NCI-H1694 treated with DMSO at 0.1 percent for 48 hours (cell line): ENCODE measurements around the gene TPD52L2.

Experiments used
- DNase-seq: peaks from one replicate; lab custom pipeline; 2025; lab: John Stamatoyannopoulos, UW

The TPD52L2 gene

GRCh38 chr20:63864978-63865640 lies at the start of gene TPD52L2:
Gene TPD52L2, plus strand, starts transcription at chr20:63865270. Its CDS starts 96 bp downstream, at chr20:63865366.
- peak; percentile 96 for DNase-seq

DNA sequence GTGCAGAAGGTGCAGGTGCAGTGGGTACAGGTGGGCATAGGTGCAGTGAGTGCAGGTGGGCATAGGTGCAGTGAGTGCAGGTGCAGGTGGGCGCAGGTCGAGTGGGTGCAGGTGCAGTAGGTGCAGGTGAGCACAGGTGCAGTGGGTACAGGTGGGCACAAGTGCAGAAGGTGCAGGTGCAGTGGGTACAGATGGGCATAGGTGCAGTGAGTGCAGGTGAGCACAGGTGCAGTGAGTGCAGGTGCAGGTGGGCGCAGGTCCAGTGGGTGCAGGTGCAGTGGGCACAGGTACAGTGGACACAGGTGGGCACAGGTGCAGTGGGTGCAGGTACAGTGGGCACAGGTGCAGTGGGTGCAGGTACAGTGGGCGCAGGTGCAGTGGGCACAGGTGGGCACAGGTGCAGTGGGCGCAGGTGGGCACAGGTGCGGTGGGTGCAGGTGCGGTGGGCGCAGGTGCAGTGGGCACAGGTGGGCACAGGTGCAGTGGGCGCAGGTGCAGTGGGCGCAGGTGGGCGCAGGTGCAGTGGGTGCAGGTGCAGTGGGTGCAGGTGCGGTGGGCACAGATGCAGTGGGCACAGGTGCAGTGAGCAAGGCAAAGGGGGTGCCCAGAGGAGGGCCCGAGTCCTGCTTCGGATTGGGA lies 49.3 kb upstream of the TPD52L2 start:
- DNase-seq: no peak

DNA sequence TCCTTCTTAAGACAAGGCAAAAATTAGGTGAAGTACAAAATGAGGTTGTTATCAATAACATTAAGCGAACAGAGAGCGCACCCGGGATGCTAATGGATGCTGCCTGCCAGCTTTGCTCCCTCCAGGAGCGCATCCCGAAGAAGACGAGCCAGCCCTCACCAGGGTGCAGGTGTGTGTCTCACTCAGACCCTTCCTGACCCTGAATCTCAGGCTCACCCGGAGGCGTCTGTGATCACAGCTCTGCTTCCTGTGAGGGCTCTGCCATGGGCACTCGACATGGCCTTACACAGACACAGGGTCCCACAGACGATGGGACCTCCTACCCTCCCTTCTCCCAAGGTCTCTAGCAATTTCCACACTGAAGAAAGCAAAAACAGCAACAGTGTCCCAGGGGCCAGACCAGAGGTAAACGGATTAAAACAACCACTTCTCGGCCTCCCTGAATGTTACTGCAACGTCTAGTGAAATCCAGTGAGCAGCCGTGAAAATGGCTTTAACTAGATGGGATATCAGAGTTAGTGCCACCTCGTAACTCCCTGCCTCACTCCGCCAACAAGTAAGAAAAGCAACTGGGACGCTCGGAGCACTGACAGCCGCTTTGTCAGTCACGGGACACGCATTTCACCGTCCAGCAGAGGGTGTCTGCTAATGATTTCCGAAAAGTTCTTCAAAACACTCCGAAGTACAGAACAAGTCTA lies 45.7 kb upstream of the TPD52L2 start:
- DNase-seq: no peak

GRCh38 chr20:63821811-63822210 lies 43.3 kb upstream of the TPD52L2 start:
- DNase-seq: no peak

GRCh38 chr20:63822276-63822696 lies 42.8 kb upstream of the TPD52L2 start:
- DNase-seq: no peak

DNA sequence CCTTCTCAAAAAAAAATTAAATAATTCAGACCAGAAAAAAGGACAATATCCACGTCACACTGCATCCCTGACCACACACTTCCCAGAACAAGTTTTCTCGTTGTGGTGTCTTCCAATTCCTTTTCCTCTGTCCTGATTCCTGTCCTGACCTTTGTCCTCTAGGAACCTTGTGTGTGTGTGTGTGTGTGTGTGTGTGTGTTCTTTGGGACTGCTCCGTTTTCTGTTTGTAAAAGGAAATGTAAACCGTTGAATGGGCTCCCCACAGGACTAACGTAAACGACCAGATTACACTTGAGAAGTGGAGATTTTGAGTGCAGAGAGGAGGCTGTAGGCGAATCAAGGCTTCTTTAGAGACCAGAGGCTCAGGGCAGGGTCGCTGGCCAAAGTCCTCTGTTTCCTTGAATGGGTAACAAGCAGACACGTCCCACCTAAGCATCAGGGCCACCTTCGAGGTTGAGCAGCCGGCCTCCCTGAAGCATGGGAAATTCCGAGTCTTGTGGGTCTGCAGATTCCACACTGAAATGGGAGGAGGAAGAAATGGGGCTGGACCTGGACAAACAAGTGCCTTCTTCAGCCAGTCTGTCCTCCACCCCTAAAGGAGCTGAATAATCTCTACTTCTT lies 41.3 kb upstream of the TPD52L2 start:
- no peak for DNase-seq

DNA sequence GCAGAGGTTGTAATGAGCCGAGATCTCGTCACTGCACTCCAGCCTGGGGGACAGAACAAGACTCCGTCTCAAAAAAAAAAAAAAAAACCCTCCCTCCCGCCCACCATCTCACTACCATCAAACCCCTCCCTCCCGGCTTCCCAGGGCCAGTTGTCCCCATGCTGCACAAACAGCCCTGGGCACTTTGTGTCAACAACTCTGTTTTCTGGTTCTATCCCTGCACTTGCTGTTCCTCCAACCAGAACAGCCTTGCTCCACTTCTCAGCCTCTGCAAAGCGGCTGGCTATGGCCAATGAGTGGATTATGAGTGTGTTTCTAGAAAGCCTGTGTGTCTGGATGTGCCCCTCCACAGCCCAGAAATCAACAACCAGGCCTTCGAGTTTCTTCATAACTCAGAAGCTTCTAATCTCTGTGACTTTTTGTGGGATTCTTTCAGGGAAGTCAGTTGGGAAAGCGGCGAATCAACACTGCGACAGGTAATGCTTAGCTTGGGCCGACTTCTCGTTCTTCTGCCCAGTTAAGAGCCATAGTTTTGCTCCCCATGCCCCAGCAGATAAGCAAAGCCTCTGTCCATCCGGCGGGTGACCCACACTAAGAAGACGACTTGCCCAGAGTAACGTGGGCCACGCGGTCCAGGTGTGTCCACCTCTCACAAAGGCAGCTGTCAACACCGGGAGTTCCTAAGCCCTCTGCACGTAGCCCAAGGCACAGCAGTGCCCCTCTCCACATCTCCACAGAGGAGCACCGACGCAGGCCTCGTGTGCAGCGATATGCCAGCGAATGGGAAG lies 39.5 kb upstream of the TPD52L2 start:
- no peak for DNase-seq

GRCh38 chr20:63826753-63827152 lies 38.3 kb upstream of the TPD52L2 start:
- DNase-seq: no peak

DNA sequence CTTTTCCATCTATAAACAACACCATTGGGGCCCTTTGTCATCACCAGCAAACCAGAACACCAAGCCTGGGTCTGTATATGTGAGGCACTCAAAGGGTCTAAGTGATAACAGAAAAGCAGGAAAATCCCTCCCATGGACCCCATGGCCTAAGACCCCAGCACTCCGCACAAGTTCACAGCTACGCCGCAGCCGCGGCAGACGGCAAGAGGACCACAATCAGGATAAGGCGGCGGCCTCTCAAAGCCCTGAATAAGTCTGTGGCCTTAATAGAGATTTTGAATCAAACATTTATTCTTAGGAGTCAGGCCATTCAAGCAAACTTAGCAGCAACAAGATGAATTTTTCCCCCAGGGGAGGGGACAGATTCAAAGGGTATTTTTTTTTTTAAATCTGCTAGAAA lies 36.9 kb upstream of the TPD52L2 start:
- DNase-seq: no peak

GRCh38 chr20:63828545-63828944 lies 36.5 kb upstream of the TPD52L2 start:
- no peak for DNase-seq

GRCh38 chr20:63828951-63829350 lies 36.1 kb upstream of the TPD52L2 start:
- no peak for DNase-seq

DNA sequence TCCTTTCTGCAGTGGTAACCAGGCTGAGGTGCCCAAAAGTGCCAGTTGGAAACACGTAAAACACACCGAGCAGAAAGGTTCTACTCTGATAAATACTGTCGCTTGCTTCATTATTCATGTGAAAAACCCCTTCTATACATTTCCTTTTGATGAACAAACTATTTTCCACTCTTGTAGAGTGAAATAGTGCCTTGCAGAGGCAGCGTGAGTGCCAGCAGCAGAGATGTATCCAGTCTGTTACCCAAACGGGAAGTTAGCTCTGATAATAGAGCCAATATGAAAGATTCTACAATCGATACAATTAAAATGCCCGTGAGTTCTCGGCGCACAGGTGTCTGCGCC lies 35.5 kb upstream of the TPD52L2 start:
- DNase-seq: no peak

DNA sequence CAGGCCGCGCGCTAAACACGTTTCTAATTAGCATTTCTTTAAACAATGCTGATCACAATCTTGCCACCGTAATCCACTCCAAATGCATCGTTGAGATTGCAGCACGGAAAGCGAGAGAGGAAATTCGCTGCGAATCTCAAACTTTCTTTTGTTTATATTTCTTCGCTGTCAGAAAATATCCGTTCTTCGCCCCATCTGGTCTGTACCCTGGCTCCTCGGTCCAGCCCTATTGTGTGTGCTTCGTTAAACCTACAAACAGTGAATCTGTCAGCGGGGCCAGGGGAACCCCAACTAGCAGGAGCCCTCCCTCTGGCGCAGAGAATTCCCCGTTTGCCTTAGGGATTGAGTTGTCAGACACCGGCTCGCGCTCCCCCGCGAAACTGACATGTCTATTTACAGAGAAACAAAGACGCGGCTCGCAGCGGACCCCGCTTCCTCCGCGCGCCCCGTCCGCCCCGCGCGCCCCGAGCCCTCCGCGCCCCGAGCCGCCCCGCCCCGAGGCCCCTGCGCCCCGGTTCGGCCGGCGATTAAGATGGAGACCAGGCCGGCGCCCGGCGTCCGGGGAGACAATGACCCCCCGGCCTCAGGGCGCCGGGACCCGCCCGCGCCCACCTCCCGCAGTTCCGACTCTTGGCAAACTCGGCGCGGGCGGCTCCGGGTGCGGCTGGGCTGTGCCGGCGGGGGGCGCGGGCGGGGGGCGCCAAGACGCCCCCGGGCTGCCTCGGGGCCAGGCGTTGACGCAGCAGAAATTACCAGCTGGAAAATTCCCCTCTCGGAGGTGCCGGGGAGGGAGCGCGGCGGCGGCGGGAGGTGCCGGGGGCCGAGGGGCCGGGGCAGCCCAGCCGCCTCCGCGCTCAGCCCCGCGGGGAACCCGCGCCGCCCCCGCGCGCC lies 34.9 kb upstream of the TPD52L2 start:
- no peak for DNase-seq

DNA sequence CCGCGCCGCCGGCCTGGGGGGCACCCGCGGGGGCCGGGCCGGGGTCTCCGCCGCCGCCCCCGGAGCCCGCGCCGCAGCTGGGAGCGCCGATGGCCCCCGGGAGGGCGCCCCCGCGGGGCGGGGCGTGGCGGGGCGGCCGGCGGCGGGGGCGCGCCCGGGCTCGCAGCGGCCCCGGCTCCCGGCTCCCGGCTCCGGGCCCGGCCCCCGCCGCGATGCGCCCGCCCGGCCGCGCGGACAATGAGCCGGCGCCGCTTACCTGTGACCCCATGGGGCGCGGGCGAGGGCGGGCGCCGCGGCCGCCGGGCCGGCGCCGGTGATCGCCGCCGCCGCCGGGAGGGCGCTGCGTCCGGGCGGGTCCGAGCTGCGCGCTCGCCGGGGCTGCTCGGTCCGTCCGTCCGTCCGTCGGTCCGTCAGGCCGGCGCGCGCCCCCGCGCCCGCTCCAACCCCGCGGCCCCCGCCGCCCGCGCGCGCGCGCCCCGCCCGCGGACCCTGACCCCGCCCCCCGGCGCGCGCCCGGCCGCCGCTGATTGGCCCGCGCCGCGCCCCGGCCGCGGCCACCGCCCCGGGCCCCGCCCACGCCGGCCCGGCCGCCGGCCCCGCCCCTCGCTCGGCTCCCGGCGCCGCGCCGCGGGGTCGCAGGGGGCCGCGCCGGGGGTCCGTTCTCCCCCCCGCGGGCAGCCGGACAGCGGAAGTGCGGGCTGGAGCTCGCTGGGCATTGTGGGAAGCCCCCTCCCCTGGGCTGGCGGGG lies 34.1 kb upstream of the TPD52L2 start, which contains the start of gene ZBTB46:
ZBTB46 (minus strand) TSS at position 424 of the 748 bp plus-strand sequence. CDS start 40,507 bp downstream, outside the sequence.
- DNase-seq: no peak

DNA sequence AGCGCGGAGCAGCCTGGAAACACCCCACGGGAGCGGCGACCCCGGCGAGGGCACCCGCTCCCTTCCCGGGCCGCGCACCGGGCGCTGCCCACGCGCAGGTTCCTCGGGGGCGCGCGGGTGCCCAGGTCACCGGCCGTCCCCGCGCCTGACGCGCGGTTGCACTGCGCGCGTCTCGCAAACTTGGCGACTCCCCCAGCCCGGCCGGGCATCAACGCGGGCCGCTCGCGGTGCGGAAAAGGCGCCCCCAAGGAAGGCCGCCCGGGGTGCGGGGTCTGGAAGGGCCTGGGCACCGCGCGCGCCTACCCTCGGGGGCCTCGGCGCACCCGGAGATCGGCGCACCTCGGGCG lies 33.5 kb upstream of the TPD52L2 start:
- no peak for DNase-seq

- DNase-seq: no peak
Observed at GRCh38 chr20:63831993-63832686, 32.9 kb upstream of the TPD52L2 start.

DNA sequence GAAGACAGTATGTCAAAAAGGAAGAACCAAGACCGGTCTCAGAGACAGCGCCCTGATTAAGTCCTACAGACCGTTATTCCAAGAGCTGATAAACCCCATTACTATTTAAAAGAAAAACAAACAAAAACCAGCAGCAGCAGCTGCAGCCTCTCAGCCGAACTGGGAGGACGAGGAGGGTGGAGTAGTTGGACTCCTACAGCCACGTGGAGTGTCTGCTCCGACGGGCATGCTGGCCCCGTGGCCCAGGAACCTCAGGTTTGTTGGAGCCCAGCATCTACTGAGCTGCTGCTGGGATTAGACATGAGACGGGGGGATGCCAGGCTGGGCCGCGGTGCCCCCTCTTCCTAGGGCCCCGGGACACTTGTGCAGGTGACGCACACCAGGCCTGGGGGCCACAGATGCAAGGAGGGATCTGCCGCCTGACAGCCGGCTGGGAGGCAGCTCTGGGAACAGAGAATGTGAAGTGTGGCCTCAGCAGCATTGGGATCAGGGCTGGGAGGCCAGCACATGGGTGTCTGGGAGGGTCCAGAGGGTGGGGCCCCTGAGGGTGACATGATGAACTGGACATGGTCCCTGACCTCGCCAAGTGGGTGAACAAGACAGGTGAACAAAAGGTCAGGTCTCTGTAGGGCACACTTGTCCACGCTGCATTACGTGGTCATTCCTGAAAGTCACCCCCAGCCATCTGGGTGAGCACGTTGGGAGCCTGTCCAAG lies 31.1 kb upstream of the TPD52L2 start:
- no peak for DNase-seq

GRCh38 chr20:63834491-63834880 lies 30.6 kb upstream of the TPD52L2 start:
- DNase-seq: no peak
